Activated T-cell treated with anti-CD3 and anti-CD28 coated beads for 4 hours (primary cell): Measurements from ENCODE around the gene ENOX2.
"Not testable (repeated sequence)": the region's sequence is repeated elsewhere in the genome, so short reads cannot be mapped to it uniquely, and the experiment has no call there.

Experiments used
- DNase-seq: peaks from one replicate; pipeline ENCODE4 v3.0.0-alpha.2; 2020

The ENOX2 gene

DNA sequence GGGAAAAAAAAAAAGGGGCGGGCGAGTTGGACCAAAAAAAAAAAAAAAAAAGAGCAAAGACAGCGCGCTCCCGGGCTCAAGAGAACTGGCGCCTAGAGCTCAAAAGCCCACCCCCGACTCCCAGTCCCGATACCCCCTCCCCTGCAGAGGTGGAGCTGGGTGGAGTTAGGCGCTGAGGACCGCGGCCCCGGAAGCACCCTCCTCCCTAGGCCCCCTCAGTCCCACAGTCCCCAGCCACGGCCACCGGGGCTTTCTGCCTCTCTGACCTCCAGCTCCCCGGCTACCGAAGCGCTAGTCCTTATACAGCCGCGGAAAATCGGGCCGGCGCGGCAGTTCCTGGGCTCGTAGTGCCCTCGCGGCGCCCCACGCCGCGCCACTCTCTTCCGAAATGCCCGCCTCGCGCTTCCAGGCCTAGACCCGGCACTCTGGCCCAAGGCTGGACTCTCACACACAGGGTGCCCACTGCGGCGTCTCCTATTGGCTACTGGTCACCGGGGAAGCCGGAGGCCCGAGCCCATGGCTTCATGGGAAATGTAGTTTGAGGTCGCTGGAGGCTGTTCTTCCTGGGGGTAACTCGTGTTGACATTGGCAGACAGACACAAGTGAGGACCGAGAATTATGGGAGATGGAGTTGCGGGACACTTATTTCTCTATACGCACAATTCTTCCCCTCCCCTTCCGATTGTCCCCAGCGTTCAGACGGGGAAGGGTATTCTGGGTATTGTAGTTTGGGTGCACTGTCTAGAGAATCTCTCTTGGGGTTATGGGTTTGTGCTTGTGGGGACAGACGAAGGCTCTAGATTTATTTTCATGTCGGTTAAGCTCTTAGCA is at the start of gene ENOX2:
Gene ENOX2, minus strand, starts transcription at position 427 of the 831 bp plus-strand sequence. CDS start 199,993 bp downstream, outside the sequence.
- DNase-seq, result peak; percentile 58

DNA sequence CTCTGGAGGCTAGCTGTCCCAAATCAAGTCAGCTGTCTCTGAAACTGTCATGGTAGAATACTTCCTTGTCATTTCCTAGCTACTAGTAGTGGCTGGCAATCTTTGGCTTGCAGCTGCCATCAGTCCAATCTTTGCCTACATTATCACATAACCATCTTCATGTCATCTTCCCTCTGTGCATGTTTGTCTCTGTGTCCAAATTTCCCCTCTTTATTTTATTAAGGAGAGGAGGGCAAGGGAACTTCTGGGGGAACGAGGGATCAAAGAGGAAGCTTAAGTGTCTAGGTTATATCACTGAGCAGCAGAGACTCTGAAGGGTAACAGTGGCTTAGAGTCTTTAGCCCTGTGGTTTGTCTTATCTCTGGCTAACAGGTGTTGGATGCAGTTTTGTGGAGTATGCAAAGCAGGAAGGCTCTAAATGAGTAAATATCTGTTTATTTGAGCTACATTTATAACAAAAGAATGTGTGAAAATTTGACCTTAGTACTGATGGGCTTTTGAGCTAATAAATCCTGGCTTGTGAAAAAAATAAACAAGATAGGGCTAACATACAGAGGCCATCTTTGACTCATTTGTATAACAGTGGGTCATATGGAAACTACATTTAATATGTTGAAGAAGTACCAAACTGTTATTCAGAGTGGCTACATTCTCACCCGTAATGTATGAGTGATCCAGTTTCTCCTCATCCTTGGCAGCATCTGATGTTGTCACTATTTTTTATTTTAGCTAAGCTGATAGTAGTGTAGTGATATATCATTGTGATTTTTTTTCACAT is 49.4 kb upstream of the ENOX2 start:
- DNase-seq, result no peak

DNA sequence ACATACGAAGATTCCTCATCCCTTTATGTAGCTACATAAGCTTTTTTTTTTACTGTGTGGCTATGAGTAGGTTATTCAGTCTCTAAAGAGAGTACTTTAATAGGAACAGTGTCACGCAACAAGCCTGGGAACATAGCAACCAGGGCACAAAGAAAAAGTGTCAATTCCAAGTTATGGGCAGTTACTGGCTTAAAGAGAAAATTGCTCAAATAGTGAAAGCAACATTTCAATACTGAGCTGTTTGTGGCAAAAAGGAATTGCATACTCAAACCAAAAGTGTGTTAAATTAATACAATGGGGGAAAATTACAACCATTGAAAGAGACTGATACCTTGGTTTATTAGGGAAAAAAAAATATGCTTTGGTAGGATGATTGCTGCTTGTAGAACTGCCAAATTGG is 41.2 kb upstream of the ENOX2 start:
- no peak for DNase-seq

GRCh38 chrX:130937101-130937500 is 34.1 kb upstream of the ENOX2 start:
- no peak for DNase-seq

DNA sequence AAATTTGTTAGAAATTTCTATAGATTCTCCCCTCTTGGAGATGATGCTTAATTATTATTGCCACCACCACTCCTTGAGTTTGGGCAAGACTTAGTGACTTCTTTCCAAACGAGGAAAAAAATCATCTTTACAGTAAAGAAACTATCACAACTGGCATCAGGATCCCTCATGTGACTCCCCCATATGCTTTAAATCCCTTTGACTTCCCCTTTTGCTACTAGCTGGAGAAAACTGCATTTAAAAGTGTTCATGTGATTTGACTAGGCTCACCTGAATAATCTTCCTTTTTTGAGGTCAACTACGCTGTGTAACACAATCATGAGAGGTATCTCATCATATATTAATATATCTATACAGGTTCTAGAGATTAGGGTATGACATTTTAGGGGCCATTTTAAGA is 30.3 kb upstream of the ENOX2 start:
- DNase-seq, result no peak

GRCh38 chrX:130920405-130920804 is 17.4 kb upstream of the ENOX2 start:
- DNase-seq, result not testable (repeated sequence)

GRCh38 chrX:130919676-130920075 is 16.7 kb upstream of the ENOX2 start:
- DNase-seq, result not testable (repeated sequence)

DNA sequence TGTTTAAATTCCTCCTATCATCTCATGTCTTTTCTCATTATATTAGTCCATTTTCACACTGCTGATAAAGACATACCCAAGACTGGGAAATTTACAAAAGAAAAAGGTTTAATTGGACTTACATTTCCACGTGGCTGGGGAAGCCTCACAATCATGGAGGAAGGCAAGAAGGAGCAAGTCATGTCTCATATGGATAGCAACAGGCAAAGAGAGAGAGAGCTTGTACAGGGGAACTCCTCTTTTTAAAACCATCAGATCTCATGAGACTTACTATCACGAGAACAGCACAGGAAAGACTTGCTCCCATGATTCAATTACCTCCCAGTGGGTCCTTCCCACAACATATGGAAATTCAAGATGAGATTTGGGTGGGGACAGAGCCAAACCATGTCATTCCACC is 15.5 kb upstream of the ENOX2 start:
- not testable (repeated sequence) for DNase-seq

- peak; percentile 3 for DNase-seq
Measured at GRCh38 chrX:130916636-130917422, 13.8 kb upstream of the ENOX2 start.

DNA sequence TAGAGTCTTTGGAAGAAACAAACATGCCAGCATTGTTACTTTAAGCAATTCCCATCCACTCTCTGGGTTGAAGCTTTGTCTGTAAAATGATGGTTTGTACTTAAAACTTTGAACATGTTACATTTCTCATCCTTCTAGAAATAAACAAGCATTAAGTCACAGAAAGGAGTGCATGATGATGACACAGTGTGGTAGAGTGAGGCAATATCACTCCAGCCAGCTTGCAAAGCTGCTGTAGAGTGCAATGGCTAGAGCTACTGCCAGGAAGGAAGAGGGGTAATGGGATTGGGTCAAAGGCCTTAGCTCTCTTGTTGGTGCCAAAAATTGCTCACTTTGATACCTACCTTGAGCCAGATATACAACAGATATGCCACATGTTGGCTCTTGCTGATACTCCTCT is 12.3 kb upstream of the ENOX2 start:
- no peak for DNase-seq

DNA sequence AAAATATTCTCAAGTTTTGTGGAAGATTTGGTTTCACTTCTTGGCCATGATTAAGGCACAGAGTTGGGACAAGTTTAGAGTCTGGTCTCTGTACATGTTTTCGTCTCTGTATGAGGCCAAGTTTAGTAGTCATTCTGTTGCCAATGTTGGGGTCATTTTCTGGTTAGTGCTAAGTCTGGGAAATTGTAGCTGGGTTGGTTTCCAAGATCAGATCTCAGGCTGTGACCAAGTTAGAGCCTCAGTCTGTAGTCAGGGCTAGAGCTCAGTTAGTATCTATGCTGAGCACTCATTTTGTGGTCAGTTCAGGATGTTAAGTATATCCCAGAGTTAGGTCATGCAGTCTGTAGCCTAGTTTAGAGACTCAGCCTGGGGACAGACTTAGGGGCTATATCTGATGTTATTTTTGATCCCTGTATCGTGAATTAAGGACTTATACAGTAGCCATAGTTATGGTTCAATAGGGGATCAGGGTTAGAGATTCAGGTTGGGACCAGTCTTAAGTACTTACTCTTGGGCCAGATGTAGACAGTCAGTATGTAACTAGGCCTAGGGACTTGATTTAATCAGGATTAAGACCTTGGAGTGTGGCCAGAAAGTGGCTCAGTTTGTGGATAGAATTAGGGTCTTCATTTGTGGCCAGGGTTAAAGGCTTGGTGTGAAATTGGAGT is 6.6 kb upstream of the ENOX2 start:
- no peak for DNase-seq

- DNase-seq, result no peak
Measured at GRCh38 chrX:130906776-130907175, 3.8 kb upstream of the ENOX2 start.

- DNase-seq, result no peak
Measured at GRCh38 chrX:130902446-130902782, 595 bp downstream of the ENOX2 start.

DNA sequence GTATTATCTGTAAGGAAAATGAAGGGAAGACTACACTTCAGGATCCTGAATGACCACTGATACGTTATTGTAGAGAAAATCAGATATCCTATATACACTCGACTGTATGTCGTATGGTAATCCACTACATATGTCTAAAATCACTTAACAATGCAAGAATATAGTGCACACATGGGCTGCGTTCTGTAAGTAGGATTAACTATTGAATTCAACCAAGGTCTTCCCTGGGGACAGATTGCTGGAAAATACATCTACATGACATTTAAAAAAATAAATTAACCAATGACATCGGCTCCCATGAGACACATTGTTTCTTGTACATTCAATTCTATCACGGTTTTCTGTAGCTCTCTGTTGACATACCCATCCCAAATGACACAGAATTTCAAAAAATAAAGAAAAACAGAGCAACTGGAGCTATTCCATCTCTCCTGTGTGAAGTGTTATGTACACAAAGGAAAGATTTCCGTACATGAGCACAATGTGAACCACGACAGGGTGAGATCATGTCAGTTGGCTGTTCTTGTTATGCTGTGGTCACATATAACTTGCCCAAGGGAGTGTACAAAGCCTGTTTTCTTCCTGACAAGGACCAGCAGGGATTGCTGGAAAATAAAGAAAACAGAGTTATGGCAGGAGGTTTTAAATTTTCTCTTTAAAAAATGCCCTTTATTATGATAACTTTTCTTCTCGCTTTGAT is 6.1 kb downstream of the ENOX2 start:
- no peak for DNase-seq

DNA sequence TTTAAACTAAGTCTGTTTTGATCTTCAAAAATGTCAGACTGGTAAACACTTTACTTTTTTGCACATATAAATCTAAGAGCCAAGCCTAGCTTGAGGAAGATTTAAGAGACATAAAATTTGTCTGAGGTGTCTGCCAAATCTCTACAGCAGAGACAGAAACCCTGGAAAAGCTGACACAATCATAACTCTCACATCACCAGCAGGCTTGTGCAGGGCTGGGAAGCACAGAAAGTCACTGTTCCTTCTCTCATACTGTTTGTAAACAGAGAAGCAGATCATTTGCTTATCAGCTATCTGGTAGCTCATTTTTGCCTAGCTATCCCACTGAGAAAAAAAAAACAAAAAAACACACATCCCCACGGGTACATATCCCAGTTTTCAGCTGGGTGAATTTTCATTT is 7.0 kb downstream of the ENOX2 start:
- no peak for DNase-seq

DNA sequence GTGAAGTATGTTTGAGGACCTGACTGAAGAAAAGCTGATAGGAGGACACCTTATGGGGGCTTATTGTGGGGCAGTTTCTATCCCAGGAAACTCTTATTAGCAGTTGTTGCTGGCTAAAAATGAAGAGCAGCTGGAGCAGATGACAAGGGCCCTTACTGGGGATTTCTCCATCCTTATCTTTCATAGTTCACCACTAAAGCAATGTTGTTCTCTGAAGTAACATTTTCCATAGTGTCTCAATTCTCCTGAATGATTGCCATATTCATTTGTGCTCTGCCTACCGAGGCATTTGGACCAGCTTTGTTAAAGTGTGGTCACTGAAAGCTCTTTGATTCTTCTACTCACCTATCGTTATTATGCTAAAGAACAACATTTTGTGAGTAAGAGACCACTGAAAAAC is 7.7 kb downstream of the ENOX2 start:
- DNase-seq, result no peak

- no peak for DNase-seq
Measured at GRCh38 chrX:130893356-130894085, 9.5 kb downstream of the ENOX2 start.

DNA sequence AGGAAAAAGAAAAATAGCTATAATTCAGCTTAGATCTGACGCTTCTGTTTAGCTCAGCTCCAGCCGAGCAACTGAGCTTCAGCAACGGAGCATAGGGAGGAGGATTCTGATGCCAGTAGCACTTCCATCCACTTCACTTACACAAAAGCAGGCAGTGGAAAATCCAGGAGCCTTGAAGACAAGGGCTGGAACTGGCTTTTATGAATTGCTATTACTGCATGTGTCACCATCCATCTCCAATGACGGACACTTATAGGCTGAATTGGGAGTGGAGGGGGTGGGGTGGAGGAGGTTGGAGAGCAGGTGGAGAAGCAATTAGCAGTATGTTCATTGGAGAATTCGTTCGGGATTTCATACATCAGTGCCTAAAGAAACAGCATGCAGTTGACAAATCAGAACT is 15.6 kb downstream of the ENOX2 start:
- DNase-seq, result no peak

GRCh38 chrX:130885996-130886395 is 17.0 kb downstream of the ENOX2 start:
- DNase-seq, result no peak

- DNase-seq, result no peak
Measured at GRCh38 chrX:130885508-130885907, 17.5 kb downstream of the ENOX2 start.

DNA sequence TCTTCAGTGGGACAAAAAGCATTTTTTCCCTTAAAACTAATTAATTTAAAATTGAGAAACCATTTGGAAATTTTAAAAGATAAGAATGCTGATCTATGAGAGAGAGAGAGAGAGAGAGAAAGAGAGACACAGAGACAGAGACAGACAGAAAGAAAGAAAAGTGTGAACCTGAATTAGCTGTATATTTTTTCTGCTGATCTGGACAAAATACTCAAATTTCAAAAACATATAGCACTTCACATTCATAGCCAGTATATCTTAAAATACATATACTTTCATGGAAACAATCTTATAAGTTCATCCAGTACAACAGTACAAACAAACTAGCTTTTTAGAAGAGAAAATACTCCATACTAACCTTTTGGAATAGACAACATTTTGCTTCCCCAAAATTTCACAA is 18.4 kb downstream of the ENOX2 start:
- DNase-seq, result no peak

- DNase-seq, result no peak
Measured at GRCh38 chrX:130879869-130880268, 23.1 kb downstream of the ENOX2 start.
